Amygdala (tissue), 56 donors: ENCODE results near the gene ERFL.

Experiments used
- DNase-seq, 56 donors: peaks; one replicate each; lab custom pipeline; 2025; lab: John Stamatoyannopoulos, UW

ERFL gene

GRCh38 chr19:41928754-41929535 is 696 bp upstream of the ERFL start:
- DNase-seq, result no peak

GRCh38 chr19:41927497-41928192 is 604 bp downstream of the ERFL start:
- DNase-seq, result no peak

- DNase-seq, result no peak
Observed at GRCh38 chr19:41926763-41927496, 1.3 kb downstream of the ERFL start.

- no peak for DNase-seq
Observed at GRCh38 chr19:41926028-41926762, 2.1 kb downstream of the ERFL start.

GRCh38 chr19:41925208-41926003 is 2.8 kb downstream of the ERFL start:
- DNase-seq, result no peak

- DNase-seq, result no peak
Observed at GRCh38 chr19:41924151-41925145, 3.8 kb downstream of the ERFL start.

- DNase-seq, result no peak
Observed at GRCh38 chr19:41923045-41923788, 5.0 kb downstream of the ERFL start.

GRCh38 chr19:41922585-41922984 is 5.7 kb downstream of the ERFL start:
- no peak for DNase-seq

- DNase-seq, result no peak
Observed at GRCh38 chr19:41921577-41922576, 6.4 kb downstream of the ERFL start.

GRCh38 chr19:41920882-41921576 is 7.2 kb downstream of the ERFL start:
- no peak for DNase-seq

- no peak for DNase-seq
Observed at GRCh38 chr19:41919948-41920712, 8.1 kb downstream of the ERFL start.

- no peak for DNase-seq
Observed at GRCh38 chr19:41918653-41919244, 9.5 kb downstream of the ERFL start.

- no peak for DNase-seq
Observed at GRCh38 chr19:41918095-41918494, 10.2 kb downstream of the ERFL start.

- DNase-seq, result no peak
Observed at GRCh38 chr19:41917676-41918075, 10.6 kb downstream of the ERFL start.
